Activated CD4-positive, alpha-beta T cell treated with anti-CD3 and anti-CD28 coated beads, Interleukin-2, amount 10 ng/mL, durations not matched to agents 7 days and 5 days (primary cell): ENCODE data around the gene VAMP5. TPM values are rescaled to one million over a fixed set of nuclear protein-coding genes. Genes with fewer than 3 reads are reported as not detected.
A peak's percentile ranks its signal among the peaks of the same experiment; 100 is the strongest.

Experiments used
- CTCF ChIA-PET: fragments of 350-600 bp; sonication (Branson Sonifier 250); formaldehyde crosslinking; loops from one replicate; lab custom pipeline; 2021; ENCODE audit warnings: antibody characterized with exemption; lab: Charles Lee
- POLR2A ChIA-PET: fragments of 350-600 bp; sonication (Branson Sonifier 250); formaldehyde crosslinking; loops from one replicate; lab custom pipeline; 2021; ENCODE audit warnings: antibody characterized with exemption; lab: Charles Lee
- DNase-seq: peaks from one replicate; pipeline ENCODE4 v3.0.0-alpha.2; 2020
- H3K27ac Mint-ChIP-seq: one replicate; pipeline ENCODE4 v1.8.0; 2021; ENCODE audit warnings: mild to moderate bottlenecking, moderate library complexity, mixed read lengths
- H3K27me3 Mint-ChIP-seq: one replicate; pipeline ENCODE4 v1.8.0; 2021; ENCODE audit warnings: mixed read lengths
- H3K36me3 Mint-ChIP-seq: one replicate; pipeline ENCODE4 v1.8.0; 2021; ENCODE audit warnings: low read depth, mixed read lengths
- H3K4me1 Mint-ChIP-seq: one replicate; pipeline ENCODE4 v1.8.0; 2021; ENCODE audit warnings: mixed read lengths
- H3K4me3 Mint-ChIP-seq: one replicate; pipeline ENCODE4 v1.8.0; 2021; ENCODE audit warnings: mild to moderate bottlenecking, moderate library complexity, mixed read lengths
- H3K9me3 Mint-ChIP-seq: one replicate; pipeline ENCODE4 v1.8.0; 2021; ENCODE audit warnings: mixed read lengths
- total RNA-seq, 2 experiments: library from RNA; stranded (reverse); gene quantifications; one replicate each; pipeline ENCODE4 v1.2.3, GENCODE V29; 2021

Gene VAMP5
- total RNA-seq, 2 experiments from 2014 or later, result 61.5 to 67.4 TPM

DNA sequence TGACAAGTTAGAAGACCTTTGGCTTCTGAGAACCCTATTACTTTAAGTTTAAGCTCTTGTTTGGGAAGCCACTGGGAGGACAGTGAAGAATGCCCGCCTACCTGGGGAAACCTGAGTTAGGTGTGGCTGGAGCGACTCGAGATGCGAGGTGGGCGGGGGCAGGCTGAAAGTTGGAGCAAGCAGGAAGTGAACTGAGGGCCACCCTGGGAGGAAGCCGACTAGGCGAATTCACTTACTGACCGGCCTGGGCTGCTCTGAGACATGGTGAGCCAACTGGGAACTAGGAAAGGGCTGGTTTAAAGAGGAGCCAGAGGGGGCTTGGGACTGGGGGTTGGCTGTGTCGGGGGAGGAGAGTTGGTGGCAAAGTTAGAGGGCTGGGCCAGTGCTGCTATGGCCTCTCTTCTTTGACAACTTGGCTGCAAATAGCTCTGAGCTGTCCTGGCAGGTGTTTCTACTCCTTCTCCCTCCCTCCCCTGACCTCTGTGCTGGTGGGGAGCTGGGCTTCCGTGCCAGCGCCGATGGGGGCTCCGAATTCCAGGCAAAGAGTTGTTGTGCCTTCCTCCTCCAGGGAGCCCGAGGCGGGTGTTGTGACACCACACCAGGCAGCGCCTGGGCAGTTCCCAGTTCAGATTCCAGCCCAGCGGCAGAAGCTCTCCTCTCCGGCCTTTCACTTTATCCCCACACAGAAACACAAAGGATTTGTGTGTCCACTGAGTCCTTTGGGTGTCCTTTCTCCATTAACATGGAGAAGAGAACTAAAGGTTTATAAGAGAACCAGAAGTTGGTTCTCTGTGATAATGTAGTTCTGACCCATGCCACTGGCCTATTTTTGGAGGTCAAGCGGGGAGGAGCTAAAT, 6.6 kb upstream of the VAMP5 start, which contains the start of gene VAMP8:
VAMP8 (plus strand) TSS at position 201 of the 857 bp plus-strand sequence; CDS start at position 262, 61 bp downstream.
- ChIA-PET POLR2A (no interaction called here), CTCF (interaction anchor here (1.0 to 2.3 kb wide), 4 partner anchors 10 to 59 kb away, joined by 3 to 10 read pairs (median 4); no protein-coding TSS in a partner anchor)
- DNase-seq, result peak; percentile 73
- Mint-ChIP-seq H3K4me1 (peaks cover 39% of the 10 kb centered on the region), H3K27me3 (peaks cover 2% of the 10 kb centered on the region), H3K27ac (peak within 1 kb of the TSS; percentile 92), H3K9me3 (no peaks in the 10 kb centered on the region), H3K36me3 (peaks cover 31% of the 10 kb centered on the region), H3K4me3 (peak within 1 kb of the TSS; percentile 93)

GRCh38 chr2:85578243-85579180, 5.7 kb upstream of the VAMP5 start:
- Mint-ChIP-seq H3K27me3 (no peaks in the 10 kb centered on the region), H3K4me1 (peaks cover 44% of the 10 kb centered on the region), H3K27ac (peak overlapping the region; percentile 92), H3K36me3 (peaks cover 33% of the 10 kb centered on the region), H3K4me3 (peak overlapping the region; percentile 93), H3K9me3 (no peaks in the 10 kb centered on the region)
- DNase-seq, result peak; percentile 36
- CTCF ChIA-PET, result interaction anchor here (0.8 to 2.3 kb wide), 4 partner anchors 11 to 26 kb away, joined by 3 to 10 read pairs (median 4); no protein-coding TSS in a partner anchor
- POLR2A ChIA-PET, result no interaction called here

DNA sequence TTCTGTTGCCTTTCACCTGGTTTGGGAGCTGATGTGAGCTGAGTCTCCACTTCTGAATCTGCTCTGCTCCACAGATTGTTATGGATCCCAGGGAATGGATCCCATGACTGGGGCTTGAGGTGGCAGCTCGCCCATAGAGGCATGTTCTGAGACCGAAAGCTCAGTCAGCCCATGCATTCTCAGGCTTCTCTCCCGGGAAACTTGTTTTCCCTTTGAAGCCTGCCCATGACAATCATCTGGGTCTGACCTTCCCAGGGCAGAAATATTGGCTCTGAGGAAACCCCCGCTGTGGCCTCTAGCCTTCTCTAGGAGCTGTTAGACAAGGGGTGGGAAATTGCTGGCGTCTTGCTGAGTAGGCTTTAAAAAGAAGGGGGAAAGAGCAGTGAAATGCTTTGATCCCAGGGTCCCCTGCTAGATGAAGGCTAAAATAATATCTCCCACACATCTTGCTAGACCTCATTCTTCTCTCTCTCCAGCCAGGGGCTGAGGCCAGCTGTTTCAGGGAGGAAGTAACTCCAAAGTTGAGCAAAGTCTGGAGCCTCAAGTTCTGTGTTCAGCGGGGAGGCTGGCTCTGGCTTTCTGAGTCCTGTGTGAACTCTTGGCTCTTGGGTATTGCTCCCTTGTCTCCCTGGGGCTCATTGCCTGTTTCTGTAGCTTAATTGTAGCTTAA, 4.8 kb upstream of the VAMP5 start:
- CTCF ChIA-PET, result interaction anchor here (0.8 to 2.3 kb wide), 2 partner anchors 15 to 27 kb away, joined by 3 to 10 read pairs; no protein-coding TSS in a partner anchor
- Mint-ChIP-seq H3K36me3 (peaks cover 38% of the 10 kb centered on the region), H3K27me3 (no peaks in the 10 kb centered on the region), H3K9me3 (no peaks in the 10 kb centered on the region), H3K27ac (peak overlapping the region; percentile 92), H3K4me3 (peak overlapping the region; percentile 93), H3K4me1 (peaks cover 50% of the 10 kb centered on the region)
- POLR2A ChIA-PET, result no interaction called here
- DNase-seq, result no peak

GRCh38 chr2:85580206-85580605, 4.0 kb upstream of the VAMP5 start:
- no peak overlapping the region for H3K4me3 Mint-ChIP-seq
- ChIA-PET CTCF (no interaction called here), POLR2A (no interaction called here)
- no peaks in the 10 kb centered on the region for H3K9me3 Mint-ChIP-seq
- H3K27ac Mint-ChIP-seq, result peak overlapping the region; percentile 62
- H3K36me3 Mint-ChIP-seq, result peaks cover 38% of the 10 kb centered on the region
- no peaks in the 10 kb centered on the region for H3K27me3 Mint-ChIP-seq
- no peak for DNase-seq
- H3K4me1 Mint-ChIP-seq, result peaks cover 55% of the 10 kb centered on the region

GRCh38 chr2:85582492-85582891, 1.7 kb upstream of the VAMP5 start:
- H3K27me3 Mint-ChIP-seq, result no peaks in the 10 kb centered on the region
- H3K9me3 Mint-ChIP-seq, result no peaks in the 10 kb centered on the region
- H3K36me3 Mint-ChIP-seq, result peaks cover 40% of the 10 kb centered on the region
- ChIA-PET POLR2A (no interaction called here), CTCF (interaction anchor here (1.1 to 1.5 kb wide), 2 partner anchors 14 to 30 kb away, joined by 4 to 5 read pairs; partner anchors contain the start of gene RNF181)
- peak overlapping the region; percentile 58 for H3K27ac Mint-ChIP-seq
- H3K4me1 Mint-ChIP-seq, result peaks cover 66% of the 10 kb centered on the region
- no peak overlapping the region for H3K4me3 Mint-ChIP-seq
- DNase-seq, result no peak

GRCh38 chr2:85583667-85584353, 421 bp upstream of the VAMP5 start:
- ChIA-PET CTCF (interaction anchor here (0.6 to 1.5 kb wide), 4 partner anchors 12 to 721 kb away, joined by 3 to 5 read pairs (median 4); partner anchors contain the start of gene RNF181), POLR2A (interaction anchor here (0.6 kb wide), 1 partner anchor 40 kb away, joined by 4 read pairs; no protein-coding TSS in a partner anchor)
- peak; percentile 49 for DNase-seq
- peaks cover 33% of the 10 kb centered on the region for H3K36me3 Mint-ChIP-seq
- H3K27me3 Mint-ChIP-seq, result no peaks in the 10 kb centered on the region
- peaks cover 69% of the 10 kb centered on the region for H3K4me1 Mint-ChIP-seq
- peak overlapping the region; percentile 83 for H3K4me3 Mint-ChIP-seq
- peak overlapping the region; percentile 91 for H3K27ac Mint-ChIP-seq
- H3K9me3 Mint-ChIP-seq, result no peaks in the 10 kb centered on the region

- peak overlapping the region; percentile 90 for H3K27ac Mint-ChIP-seq
- H3K27me3 Mint-ChIP-seq, result no peaks in the 10 kb centered on the region
- DNase-seq, result peak; percentile 26
- H3K9me3 Mint-ChIP-seq, result no peaks in the 10 kb centered on the region
- POLR2A ChIA-PET, result interaction anchor here (0.7 kb wide), 1 partner anchor 42 kb away, joined by 4 read pairs; no protein-coding TSS in a partner anchor
- peaks cover 61% of the 10 kb centered on the region for H3K4me1 Mint-ChIP-seq
- peaks cover 26% of the 10 kb centered on the region for H3K36me3 Mint-ChIP-seq
- peak overlapping the region; percentile 83 for H3K4me3 Mint-ChIP-seq
- CTCF ChIA-PET, result interaction anchor here (0.9 to 1.2 kb wide), 2 partner anchors 13 to 18 kb away, joined by 3 read pairs; partner anchors contain the start of gene TMEM150A
These were observed 888 bp downstream of the VAMP5 start for GRCh38 chr2:85584857-85585780.

GRCh38 chr2:85585781-85586105, 1.5 kb downstream of the VAMP5 start:
- peak overlapping the region; percentile 83 for H3K4me3 Mint-ChIP-seq
- peak overlapping the region; percentile 90 for H3K27ac Mint-ChIP-seq
- ChIA-PET POLR2A (no interaction called here), CTCF (interaction anchor here (0.9 kb wide), 1 partner anchor 17 kb away, joined by 3 read pairs; the partner anchor contains the start of gene TMEM150A)
- no peaks in the 10 kb centered on the region for H3K27me3 Mint-ChIP-seq
- H3K4me1 Mint-ChIP-seq, result peaks cover 61% of the 10 kb centered on the region
- DNase-seq, result no peak
- peaks cover 23% of the 10 kb centered on the region for H3K36me3 Mint-ChIP-seq
- H3K9me3 Mint-ChIP-seq, result no peaks in the 10 kb centered on the region

- Mint-ChIP-seq H3K9me3 (no peaks in the 10 kb centered on the region), H3K27me3 (no peaks in the 10 kb centered on the region), H3K36me3 (peaks cover 10% of the 10 kb centered on the region), H3K27ac (peak overlapping the region; percentile 2), H3K4me1 (peaks cover 49% of the 10 kb centered on the region), H3K4me3 (no peak overlapping the region)
- no peak for DNase-seq
- ChIA-PET POLR2A (interaction anchor here (0.6 kb wide), 1 partner anchor 568 kb away, joined by 3 read pairs; no protein-coding TSS in a partner anchor), CTCF (interaction anchor here (0.7 kb wide), 1 partner anchor 198 kb away, joined by 3 read pairs; no protein-coding TSS in a partner anchor)
These were observed 4.0 kb downstream of the VAMP5 start for GRCh38 chr2:85588236-85588635.

GRCh38 chr2:85588645-85589044, 4.4 kb downstream of the VAMP5 start:
- H3K4me1 Mint-ChIP-seq, result peaks cover 45% of the 10 kb centered on the region

More at GRCh38 chr2:85588645-85589044, 4.4 kb downstream of the VAMP5 start:
- Mint-ChIP-seq H3K36me3 (peaks cover 7% of the 10 kb centered on the region), H3K27ac (peak overlapping the region; percentile 2), H3K4me3 (no peak overlapping the region), H3K9me3 (no peaks in the 10 kb centered on the region), H3K27me3 (no peaks in the 10 kb centered on the region)
- POLR2A ChIA-PET, result no interaction called here
- CTCF ChIA-PET, result interaction anchor here (0.7 kb wide), 1 partner anchor 199 kb away, joined by 3 read pairs; no protein-coding TSS in a partner anchor
- no peak for DNase-seq
